ENCODE results near the gene DUSP14.
A peak's percentile ranks its signal among the peaks of the same experiment; 100 is the strongest.

The DUSP14 gene

GRCh38 chr17:37466471-37466870 lies 23.2 kb upstream of the DUSP14 start:
- no peaks in the 10 kb centered on the region for H3K27me3 ChIP-seq (ENCODE audit: control insufficient read depth, insufficient read depth, low read length)
- H3K9me3 ChIP-seq (ENCODE audit: control insufficient read depth, low read length): no peaks in the 10 kb centered on the region
- H3K9ac ChIP-seq (ENCODE audit: low read length): no peak overlapping the region
- H3K36me3 ChIP-seq (ENCODE audit: control insufficient read depth, insufficient read depth, low read length): no peaks in the 10 kb centered on the region
- H3K4me1 ChIP-seq (ENCODE audit: control insufficient read depth, insufficient read depth, low read length): no peaks in the 10 kb centered on the region
- H3K4me3 ChIP-seq (ENCODE audit: low read length): no peak overlapping the region

DNA sequence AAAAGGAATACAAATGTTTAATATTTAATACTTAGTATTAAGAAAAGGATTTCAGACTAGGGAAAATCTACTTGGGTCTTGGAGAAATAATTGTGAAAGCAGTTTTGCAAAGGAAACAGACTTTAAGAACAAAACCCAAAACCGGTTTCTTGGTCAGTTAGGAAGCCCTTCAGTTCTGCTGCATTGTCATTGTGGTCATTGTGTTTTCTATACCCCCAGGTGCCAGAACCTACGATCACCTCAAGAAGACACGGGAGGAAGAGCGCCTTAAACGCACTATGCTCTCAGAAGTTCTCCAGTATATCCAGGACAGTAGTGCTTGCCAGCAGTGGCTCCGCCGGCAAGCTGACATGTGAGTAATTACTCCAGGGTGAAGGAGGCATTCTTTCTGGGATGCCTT lies 19.5 kb upstream of the DUSP14 start:
- H3K9me3 ChIP-seq (ENCODE audit: control insufficient read depth, low read length): no peaks in the 10 kb centered on the region
- H3K36me3 ChIP-seq (ENCODE audit: control insufficient read depth, insufficient read depth, low read length): peaks cover 13% of the 10 kb centered on the region
- no peaks in the 10 kb centered on the region for H3K27me3 ChIP-seq (ENCODE audit: control insufficient read depth, insufficient read depth, low read length)
- no peak overlapping the region for H3K9ac ChIP-seq (ENCODE audit: low read length)
- no peak overlapping the region for H3K4me3 ChIP-seq (ENCODE audit: low read length)
- no peaks in the 10 kb centered on the region for H3K4me1 ChIP-seq (ENCODE audit: control insufficient read depth, insufficient read depth, low read length)

- Histone ChIP-seq H3K4me1 (ENCODE audit: control insufficient read depth, insufficient read depth, low read length) (no peaks in the 10 kb centered on the region), H3K4me3 (ENCODE audit: low read length) (no peak overlapping the region), H3K9ac (ENCODE audit: low read length) (no peak overlapping the region), H3K9me3 (ENCODE audit: control insufficient read depth, low read length) (no peaks in the 10 kb centered on the region), H3K27me3 (ENCODE audit: control insufficient read depth, insufficient read depth, low read length) (no peaks in the 10 kb centered on the region), H3K36me3 (ENCODE audit: control insufficient read depth, insufficient read depth, low read length) (peaks cover 38% of the 10 kb centered on the region)
These were observed 13.8 kb upstream of the DUSP14 start for GRCh38 chr17:37475731-37476420.

- H3K4me3 ChIP-seq (ENCODE audit: low read length): no peak overlapping the region
- H3K9ac ChIP-seq (ENCODE audit: low read length): no peak overlapping the region
- H3K27me3 ChIP-seq (ENCODE audit: control insufficient read depth, insufficient read depth, low read length): no peaks in the 10 kb centered on the region
- H3K4me1 ChIP-seq (ENCODE audit: control insufficient read depth, insufficient read depth, low read length): no peaks in the 10 kb centered on the region
- H3K36me3 ChIP-seq (ENCODE audit: control insufficient read depth, insufficient read depth, low read length): peaks cover 38% of the 10 kb centered on the region
- H3K9me3 ChIP-seq (ENCODE audit: control insufficient read depth, low read length): no peaks in the 10 kb centered on the region
These were observed 13.1 kb upstream of the DUSP14 start for GRCh38 chr17:37476431-37477120.

DNA sequence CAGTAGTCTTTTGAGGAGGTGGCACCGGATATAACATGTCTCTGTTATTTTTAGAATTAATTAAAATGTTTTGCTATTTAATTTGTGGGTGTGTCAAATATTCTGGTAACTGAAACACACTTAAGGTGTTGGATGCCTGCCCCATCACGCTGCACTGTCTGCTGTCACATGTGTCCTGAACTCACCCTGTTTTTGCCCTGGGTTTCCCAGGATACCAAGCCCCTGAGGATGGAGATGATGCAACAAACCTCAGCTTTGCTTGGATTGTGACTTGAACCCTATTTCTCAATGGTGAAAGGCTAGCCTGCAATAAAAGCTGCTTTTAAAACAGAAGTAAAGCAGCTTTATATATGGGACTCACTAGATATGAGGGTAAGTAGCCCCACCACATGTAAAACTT lies 11.5 kb upstream of the DUSP14 start:
- no peak overlapping the region for H3K4me3 ChIP-seq (ENCODE audit: low read length)
- H3K9ac ChIP-seq (ENCODE audit: low read length): no peak overlapping the region
- H3K36me3 ChIP-seq (ENCODE audit: control insufficient read depth, insufficient read depth, low read length): peaks cover 37% of the 10 kb centered on the region

DNA sequence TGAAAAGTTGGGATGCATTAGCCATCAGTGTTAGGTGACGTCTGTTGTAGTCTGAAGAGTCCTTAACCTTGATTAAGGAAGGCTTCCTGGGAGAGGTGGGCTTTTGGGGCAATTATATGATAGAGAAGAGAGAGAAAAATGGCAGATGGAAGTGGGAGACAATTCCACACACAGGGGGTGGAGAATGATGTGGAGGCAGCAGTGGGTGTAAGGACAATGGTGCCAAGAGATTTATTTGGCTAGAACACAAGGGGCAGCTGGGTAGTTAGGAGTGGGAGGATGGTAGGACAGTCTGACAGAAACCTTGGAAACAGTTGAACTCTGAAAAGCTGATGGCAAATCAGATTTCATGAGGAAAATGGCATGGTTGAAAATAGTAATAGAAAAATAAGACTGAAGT lies 10.7 kb upstream of the DUSP14 start:
- Histone ChIP-seq H3K4me1 (ENCODE audit: control insufficient read depth, insufficient read depth, low read length) (no peaks in the 10 kb centered on the region), H3K9ac (ENCODE audit: low read length) (no peak overlapping the region), H3K4me3 (ENCODE audit: low read length) (no peak overlapping the region), H3K9me3 (ENCODE audit: control insufficient read depth, low read length) (no peaks in the 10 kb centered on the region), H3K27me3 (ENCODE audit: control insufficient read depth, insufficient read depth, low read length) (no peaks in the 10 kb centered on the region), H3K36me3 (ENCODE audit: control insufficient read depth, insufficient read depth, low read length) (peaks cover 29% of the 10 kb centered on the region)

More for the DNA sequence above, 11.5 kb upstream of the DUSP14 start:
- no peaks in the 10 kb centered on the region for H3K9me3 ChIP-seq (ENCODE audit: control insufficient read depth, low read length)
- H3K27me3 ChIP-seq (ENCODE audit: control insufficient read depth, insufficient read depth, low read length): no peaks in the 10 kb centered on the region
- no peaks in the 10 kb centered on the region for H3K4me1 ChIP-seq (ENCODE audit: control insufficient read depth, insufficient read depth, low read length)

GRCh38 chr17:37480427-37480826 lies 9.3 kb upstream of the DUSP14 start:
- Histone ChIP-seq H3K4me3 (ENCODE audit: low read length) (no peak overlapping the region), H3K27me3 (ENCODE audit: control insufficient read depth, insufficient read depth, low read length) (no peaks in the 10 kb centered on the region)

DNA sequence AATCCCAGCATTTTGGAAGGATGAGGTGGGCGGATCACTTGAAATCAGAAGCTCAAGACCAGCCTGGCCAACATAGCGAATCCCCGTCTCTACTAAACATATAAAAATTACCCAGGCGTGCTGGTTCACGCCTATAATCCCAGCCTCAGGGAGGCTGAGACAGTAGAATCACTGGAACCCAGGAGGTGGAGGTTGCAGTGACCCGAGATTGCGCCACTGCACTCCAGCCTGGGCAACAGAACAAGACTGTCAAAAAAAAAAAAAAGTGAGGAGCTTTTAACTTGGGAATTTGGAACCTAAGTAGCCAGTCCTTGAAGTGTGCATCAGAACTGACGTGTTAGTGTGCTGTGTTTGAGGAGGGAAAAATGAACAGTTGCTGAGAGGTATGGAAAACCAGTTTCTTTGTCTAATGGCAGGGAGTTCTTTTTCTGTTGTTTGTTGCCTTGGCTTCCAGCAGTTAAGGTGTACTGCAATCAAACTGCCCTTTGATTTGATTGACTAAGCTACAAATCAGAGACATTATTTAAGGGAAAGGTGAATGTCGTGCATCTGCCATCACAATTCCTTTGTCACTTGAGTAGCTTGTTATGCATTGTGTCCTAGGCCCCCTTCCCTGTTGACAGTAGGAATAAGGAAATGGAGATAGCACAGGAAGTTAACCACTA lies 8.6 kb upstream of the DUSP14 start:
- no peaks in the 10 kb centered on the region for H3K27me3 ChIP-seq (ENCODE audit: control insufficient read depth, insufficient read depth, low read length)
- no peak overlapping the region for H3K9ac ChIP-seq (ENCODE audit: low read length)
- peaks cover 21% of the 10 kb centered on the region for H3K36me3 ChIP-seq (ENCODE audit: control insufficient read depth, insufficient read depth, low read length)
- no peak overlapping the region for H3K4me3 ChIP-seq (ENCODE audit: low read length)
- no peaks in the 10 kb centered on the region for H3K4me1 ChIP-seq (ENCODE audit: control insufficient read depth, insufficient read depth, low read length)
- H3K9me3 ChIP-seq (ENCODE audit: control insufficient read depth, low read length): no peaks in the 10 kb centered on the region

More at GRCh38 chr17:37480427-37480826, 9.3 kb upstream of the DUSP14 start:
- Histone ChIP-seq H3K9ac (ENCODE audit: low read length) (no peak overlapping the region), H3K36me3 (ENCODE audit: control insufficient read depth, insufficient read depth, low read length) (peaks cover 25% of the 10 kb centered on the region), H3K4me1 (ENCODE audit: control insufficient read depth, insufficient read depth, low read length) (no peaks in the 10 kb centered on the region), H3K9me3 (ENCODE audit: control insufficient read depth, low read length) (no peaks in the 10 kb centered on the region)

GRCh38 chr17:37483311-37484039 lies 6.2 kb upstream of the DUSP14 start:
- no peaks in the 10 kb centered on the region for H3K27me3 ChIP-seq (ENCODE audit: control insufficient read depth, insufficient read depth, low read length)
- H3K4me1 ChIP-seq (ENCODE audit: control insufficient read depth, insufficient read depth, low read length): peaks cover 8% of the 10 kb centered on the region
- H3K9me3 ChIP-seq (ENCODE audit: control insufficient read depth, low read length): no peaks in the 10 kb centered on the region
- peaks cover 5% of the 10 kb centered on the region for H3K36me3 ChIP-seq (ENCODE audit: control insufficient read depth, insufficient read depth, low read length)
- no peak overlapping the region for H3K4me3 ChIP-seq (ENCODE audit: low read length)
- H3K9ac ChIP-seq (ENCODE audit: low read length): no peak overlapping the region

DNA sequence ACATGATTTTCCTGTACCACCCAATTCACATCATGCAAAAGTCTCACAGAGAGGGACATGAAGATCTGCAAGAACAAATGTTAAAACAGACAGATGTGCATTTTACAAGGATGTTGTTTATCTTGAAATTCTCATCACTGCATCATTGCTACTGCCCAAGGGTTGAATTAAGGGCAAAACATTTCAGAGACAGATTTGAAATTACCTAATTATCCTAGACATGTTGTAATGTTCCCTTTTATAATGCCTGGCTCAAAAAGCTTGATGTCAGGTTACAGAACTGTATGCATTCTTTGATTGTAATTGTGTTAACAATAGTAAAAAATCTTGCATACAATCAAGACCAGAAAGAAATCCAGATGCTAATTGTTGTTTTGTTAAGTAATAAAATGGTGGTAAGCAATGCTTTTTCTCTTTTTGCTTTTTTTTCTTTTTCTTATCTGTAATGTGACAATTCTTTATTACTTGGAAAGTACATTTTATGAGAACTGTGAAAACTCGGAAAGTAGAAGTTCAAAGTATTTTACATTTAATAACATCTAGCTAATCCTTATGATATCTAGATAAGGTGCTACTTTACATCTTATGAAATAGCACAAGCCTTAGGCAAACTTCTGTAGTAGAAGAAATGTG lies 3.6 kb upstream of the DUSP14 start:
- H3K27me3 ChIP-seq (ENCODE audit: control insufficient read depth, insufficient read depth, low read length): no peaks in the 10 kb centered on the region
- H3K4me3 ChIP-seq (ENCODE audit: low read length): no peak overlapping the region
- H3K9ac ChIP-seq (ENCODE audit: low read length): no peak overlapping the region
- peaks cover 8% of the 10 kb centered on the region for H3K4me1 ChIP-seq (ENCODE audit: control insufficient read depth, insufficient read depth, low read length)
- H3K9me3 ChIP-seq (ENCODE audit: control insufficient read depth, low read length): no peaks in the 10 kb centered on the region
- H3K36me3 ChIP-seq (ENCODE audit: control insufficient read depth, insufficient read depth, low read length): no peaks in the 10 kb centered on the region

DNA sequence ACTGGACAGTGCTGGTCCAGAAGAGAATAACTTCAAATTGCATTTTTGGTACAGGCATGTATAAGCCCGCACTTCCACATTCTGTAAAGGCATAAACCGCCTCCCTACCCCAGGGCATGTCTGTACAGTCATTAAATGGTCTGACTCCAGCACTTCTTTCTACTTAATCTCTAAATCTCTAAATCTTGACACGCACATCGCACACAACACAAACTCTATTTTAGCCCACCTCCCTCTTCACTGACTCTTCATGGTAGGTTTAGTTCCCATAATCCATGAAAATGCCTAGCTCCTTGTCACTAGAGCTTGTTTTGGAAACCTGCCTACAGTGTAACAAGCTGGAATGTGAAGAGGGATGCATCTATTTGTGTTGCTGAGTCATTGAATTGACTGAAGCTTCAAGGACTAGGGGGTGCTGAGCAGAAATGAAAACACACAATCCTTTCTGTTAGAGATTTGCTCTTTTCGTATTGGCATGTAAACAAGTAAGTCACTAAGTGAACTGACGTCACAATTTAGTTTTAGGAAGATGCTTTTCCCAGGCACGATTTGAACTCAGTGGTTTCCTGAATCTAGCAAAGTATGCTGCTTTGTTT lies 1.6 kb upstream of the DUSP14 start:
- H3K9ac ChIP-seq (ENCODE audit: low read length): peak overlapping the region; percentile 62
- H3K27me3 ChIP-seq (ENCODE audit: control insufficient read depth, insufficient read depth, low read length): no peaks in the 10 kb centered on the region
- H3K9me3 ChIP-seq (ENCODE audit: control insufficient read depth, low read length): no peaks in the 10 kb centered on the region
- H3K4me1 ChIP-seq (ENCODE audit: control insufficient read depth, insufficient read depth, low read length): peaks cover 8% of the 10 kb centered on the region
- no peaks in the 10 kb centered on the region for H3K36me3 ChIP-seq (ENCODE audit: control insufficient read depth, insufficient read depth, low read length)
- H3K4me3 ChIP-seq (ENCODE audit: low read length): peak overlapping the region; percentile 69

Data from mucosa of stomach (tissue), 1 donor.